ENCODE results near the gene OTUD4.

GRCh38 chr4:145195167-145195952 lies 15.0 kb upstream of the OTUD4 start:
- TF ChIP-seq CTCF (conservative IDR thresholded peaks at IDR 0.05; ENCODE audit: low read depth, low read length) (no peak), EZH2 (IDR thresholded peaks at IDR 0.05; ENCODE audit: borderline replicate concordance, low read depth, low read length, poor library complexity, severe bottlenecking) (no peak)
